Measurements from ENCODE around the gene EIF4G1.

EIF4G1 gene

DNA sequence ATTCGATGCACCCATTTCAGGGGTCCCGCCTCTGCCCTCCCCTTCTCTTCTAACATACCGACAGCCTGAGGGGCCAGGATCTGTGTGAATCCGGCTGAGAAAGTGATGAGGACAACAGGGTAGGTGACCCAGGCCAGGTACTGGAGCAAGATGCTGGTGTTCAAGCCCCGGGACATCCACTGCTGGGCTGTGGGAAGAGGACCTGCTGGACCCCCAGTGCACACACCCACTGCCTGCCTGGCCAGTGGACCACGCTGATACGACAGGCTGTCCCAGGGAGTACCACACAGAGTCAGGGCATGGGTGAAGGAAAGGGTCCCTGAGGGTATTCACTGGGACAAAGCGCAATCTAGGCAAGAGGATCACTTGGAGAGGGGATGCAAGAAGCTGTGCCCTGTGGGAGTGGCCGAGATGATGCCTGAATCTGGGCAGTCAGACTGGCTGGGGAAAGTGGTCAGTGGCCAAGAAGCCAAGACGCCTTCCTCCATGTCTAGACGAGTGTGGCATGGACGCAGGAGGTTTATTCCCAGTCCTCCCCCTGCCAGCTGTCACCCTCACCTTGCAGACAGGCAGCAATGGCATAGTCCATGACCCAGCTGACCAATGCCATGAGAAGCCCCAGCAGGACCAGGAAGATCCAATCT lies 43.8 kb downstream of the EIF4G1 start:
- no peak for TF ChIP-seq YY1 (IDR thresholded peaks at IDR 0.05; ENCODE audit: low read depth)
- TF ChIP-seq RAD21 (IDR thresholded peaks at IDR 0.05; ENCODE audit: low read depth), result no peak
- TF ChIP-seq EGR1 (IDR thresholded peaks at IDR 0.05), result no peak
- TF ChIP-seq NFIC (IDR thresholded peaks at IDR 0.05), result no peak
- TF ChIP-seq CREB1 (IDR thresholded peaks at IDR 0.05; ENCODE audit: low read depth), result no peak

DNA sequence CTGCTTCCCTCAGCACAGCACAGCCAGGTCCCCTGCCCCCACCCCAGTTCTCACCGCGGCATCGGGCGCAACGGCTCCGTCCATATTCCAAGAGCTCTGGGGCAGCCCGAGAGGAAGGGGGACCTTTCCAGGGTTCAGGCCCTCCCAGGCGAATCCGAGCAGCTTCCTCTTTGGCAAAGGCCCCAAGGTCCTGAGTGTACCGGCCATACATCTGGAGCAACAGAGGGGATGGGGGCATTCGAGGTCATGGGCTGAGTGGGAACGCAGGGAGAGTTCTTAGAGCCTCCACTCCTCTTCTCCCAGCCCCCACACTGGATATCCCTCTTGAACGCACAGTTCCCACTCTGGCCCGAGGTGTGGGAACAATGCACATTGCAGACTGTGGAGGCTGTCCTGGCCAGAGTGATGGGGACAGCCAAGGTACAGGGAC lies 44.5 kb downstream of the EIF4G1 start:
- TF ChIP-seq NFIC (IDR thresholded peaks at IDR 0.05) (no peak), TEAD4 (IDR thresholded peaks at IDR 0.05) (no peak), CEBPB (IDR thresholded peaks at IDR 0.05) (no peak), ZBTB7A (IDR thresholded peaks at IDR 0.05; ENCODE audit: low read depth) (no peak), FOXM1 (IDR thresholded peaks at IDR 0.05; ENCODE audit: borderline replicate concordance, low read depth) (no peak), CREB1 (IDR thresholded peaks at IDR 0.05; ENCODE audit: low read depth) (no peak), YY1 (IDR thresholded peaks at IDR 0.05; ENCODE audit: low read depth) (no peak), RAD21 (IDR thresholded peaks at IDR 0.05; ENCODE audit: low read depth) (no peak), EGR1 (IDR thresholded peaks at IDR 0.05) (no peak), TAF1 (IDR thresholded peaks at IDR 0.05; ENCODE audit: low read depth) (no peak), TCF12 (IDR thresholded peaks at IDR 0.05; ENCODE audit: low read depth) (no peak), EP300 (IDR thresholded peaks at IDR 0.05; ENCODE audit: borderline replicate concordance) (no peak)
- TF ChIP-seq, protein P1, sequence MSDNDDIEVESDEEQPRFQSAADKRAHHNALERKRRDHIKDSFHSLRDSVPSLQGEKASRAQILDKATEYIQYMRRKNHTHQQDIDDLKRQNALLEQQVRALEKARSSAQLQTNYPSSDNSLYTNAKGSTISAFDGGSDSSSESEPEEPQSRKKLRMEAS (IDR thresholded peaks at IDR 0.05), result no peak
- TF ChIP-seq, protein P2, sequence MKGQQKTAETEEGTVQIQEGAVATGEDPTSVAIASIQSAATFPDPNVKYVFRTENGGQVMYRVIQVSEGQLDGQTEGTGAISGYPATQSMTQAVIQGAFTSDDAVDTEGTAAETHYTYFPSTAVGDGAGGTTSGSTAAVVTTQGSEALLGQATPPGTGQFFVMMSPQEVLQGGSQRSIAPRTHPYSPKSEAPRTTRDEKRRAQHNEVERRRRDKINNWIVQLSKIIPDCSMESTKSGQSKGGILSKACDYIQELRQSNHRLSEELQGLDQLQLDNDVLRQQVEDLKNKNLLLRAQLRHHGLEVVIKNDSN (IDR thresholded peaks at IDR 0.05), result no peak
- TF ChIP-seq, protein P3, sequence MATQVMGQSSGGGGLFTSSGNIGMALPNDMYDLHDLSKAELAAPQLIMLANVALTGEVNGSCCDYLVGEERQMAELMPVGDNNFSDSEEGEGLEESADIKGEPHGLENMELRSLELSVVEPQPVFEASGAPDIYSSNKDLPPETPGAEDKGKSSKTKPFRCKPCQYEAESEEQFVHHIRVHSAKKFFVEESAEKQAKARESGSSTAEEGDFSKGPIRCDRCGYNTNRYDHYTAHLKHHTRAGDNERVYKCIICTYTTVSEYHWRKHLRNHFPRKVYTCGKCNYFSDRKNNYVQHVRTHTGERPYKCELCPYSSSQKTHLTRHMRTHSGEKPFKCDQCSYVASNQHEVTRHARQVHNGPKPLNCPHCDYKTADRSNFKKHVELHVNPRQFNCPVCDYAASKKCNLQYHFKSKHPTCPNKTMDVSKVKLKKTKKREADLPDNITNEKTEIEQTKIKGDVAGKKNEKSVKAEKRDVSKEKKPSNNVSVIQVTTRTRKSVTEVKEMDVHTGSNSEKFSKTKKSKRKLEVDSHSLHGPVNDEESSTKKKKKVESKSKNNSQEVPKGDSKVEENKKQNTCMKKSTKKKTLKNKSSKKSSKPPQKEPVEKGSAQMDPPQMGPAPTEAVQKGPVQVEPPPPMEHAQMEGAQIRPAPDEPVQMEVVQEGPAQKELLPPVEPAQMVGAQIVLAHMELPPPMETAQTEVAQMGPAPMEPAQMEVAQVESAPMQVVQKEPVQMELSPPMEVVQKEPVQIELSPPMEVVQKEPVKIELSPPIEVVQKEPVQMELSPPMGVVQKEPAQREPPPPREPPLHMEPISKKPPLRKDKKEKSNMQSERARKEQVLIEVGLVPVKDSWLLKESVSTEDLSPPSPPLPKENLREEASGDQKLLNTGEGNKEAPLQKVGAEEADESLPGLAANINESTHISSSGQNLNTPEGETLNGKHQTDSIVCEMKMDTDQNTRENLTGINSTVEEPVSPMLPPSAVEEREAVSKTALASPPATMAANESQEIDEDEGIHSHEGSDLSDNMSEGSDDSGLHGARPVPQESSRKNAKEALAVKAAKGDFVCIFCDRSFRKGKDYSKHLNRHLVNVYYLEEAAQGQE (IDR thresholded peaks at IDR 0.05; ENCODE audit: low read depth), result no peak

DNA sequence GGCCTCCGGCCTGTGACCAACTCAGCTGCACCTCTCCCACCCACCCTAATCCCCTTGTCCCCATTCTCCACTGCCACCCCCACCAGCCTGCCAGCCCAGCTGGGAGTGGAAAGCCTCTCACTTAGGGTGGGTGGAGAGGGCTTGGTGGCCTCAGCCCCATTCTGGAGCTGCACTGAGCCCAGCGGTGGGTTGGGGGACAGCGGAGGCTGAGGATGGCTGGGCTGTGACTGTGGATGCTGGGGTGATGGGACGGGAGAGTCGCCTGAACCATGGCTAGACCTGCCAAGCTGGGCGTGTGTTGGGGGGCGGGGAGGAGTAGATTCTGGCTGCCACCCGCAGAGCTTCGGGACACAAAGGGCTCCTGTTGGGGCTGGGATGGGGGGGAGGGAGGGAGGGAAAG lies 45.2 kb downstream of the EIF4G1 start:
- no peak for TF ChIP-seq CEBPB (IDR thresholded peaks at IDR 0.05)
- TF ChIP-seq RAD21 (IDR thresholded peaks at IDR 0.05; ENCODE audit: low read depth), result no peak
- TF ChIP-seq CREB1 (IDR thresholded peaks at IDR 0.05; ENCODE audit: low read depth), result no peak
- TF ChIP-seq, protein P3 (IDR thresholded peaks at IDR 0.05; ENCODE audit: low read depth), result no peak
- TF ChIP-seq TAF1 (IDR thresholded peaks at IDR 0.05; ENCODE audit: low read depth), result no peak
- TF ChIP-seq TEAD4 (IDR thresholded peaks at IDR 0.05), result no peak

DNA sequence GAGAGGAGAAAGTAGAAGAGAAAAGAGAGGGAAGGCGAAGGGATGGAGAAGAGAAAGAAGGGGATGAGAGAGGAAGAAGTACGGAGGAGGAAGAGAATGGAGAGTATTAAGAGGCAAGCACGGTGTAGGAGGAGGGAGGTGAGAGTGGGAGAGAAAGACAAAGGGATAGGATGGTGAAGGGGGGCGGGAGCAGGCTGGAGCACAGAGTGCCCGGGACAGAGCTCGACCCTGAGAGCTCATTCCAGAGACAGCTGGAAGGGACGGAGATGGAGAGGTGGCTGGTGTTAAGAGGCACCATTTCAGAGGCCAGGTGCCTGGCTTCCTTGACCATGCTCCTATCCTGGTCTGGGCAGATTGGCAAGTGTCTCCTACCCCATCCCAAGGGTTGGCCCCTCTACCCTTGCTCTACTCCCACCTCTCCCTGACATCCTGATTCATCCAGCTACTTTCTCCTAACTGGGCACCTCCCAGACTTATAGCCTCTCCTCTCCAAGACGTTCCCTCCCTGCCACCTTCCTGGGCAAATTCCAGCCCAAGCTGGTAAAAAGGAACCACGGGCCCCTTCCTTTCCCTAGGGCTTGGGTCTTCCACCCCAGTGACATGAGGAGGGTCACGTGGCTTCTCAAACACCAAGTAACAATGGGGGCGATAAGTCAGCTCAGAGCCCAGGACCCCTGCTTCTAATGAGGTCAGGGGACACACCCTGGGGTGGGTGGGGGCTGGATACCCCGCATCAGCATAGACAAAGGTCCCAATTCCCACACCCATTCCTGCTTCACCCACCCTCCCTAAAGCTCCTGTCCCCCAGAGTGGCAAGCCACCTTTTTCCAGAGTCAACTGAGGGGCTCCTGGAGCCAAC lies 45.9 kb downstream of the EIF4G1 start:
- no peak for TF ChIP-seq CREB1 (IDR thresholded peaks at IDR 0.05; ENCODE audit: low read depth)
- no peak for TF ChIP-seq TEAD4 (IDR thresholded peaks at IDR 0.05)
- TF ChIP-seq EGR1 (IDR thresholded peaks at IDR 0.05), result no peak
- TF ChIP-seq YY1 (IDR thresholded peaks at IDR 0.05; ENCODE audit: low read depth), result no peak

DNA sequence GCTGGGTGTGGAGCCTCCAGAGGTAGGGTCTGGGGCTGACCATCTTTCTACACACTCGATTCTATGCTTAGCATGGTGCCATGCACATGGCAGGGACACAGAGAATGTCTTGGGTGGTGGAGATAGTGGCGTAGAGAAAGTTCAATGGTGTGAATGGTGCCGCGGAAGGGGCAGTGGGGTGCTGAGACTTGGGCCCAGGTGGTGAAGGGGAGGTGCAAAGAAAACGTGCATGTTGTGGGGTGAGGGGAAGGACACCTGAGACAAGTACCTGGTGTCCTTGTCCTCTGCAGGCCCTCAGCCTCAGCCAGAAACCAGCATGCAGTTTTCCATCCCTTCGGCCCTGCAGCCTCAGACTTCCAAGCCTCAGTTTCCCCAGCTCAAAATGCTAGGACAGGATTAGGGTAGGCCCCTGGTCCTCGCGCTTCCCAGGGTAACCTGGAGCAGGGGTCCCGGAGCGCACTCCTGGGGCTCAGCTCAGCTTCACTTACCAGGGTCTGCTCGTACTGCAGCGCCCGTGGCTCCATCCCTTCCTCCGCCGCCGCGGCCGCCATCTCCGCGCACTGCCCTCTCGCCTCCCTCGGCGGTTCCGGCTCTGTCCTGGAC lies 46.6 kb downstream of the EIF4G1 start:
- no peak for TF ChIP-seq TAF1 (IDR thresholded peaks at IDR 0.05; ENCODE audit: low read depth)
- TF ChIP-seq ZBTB7A (IDR thresholded peaks at IDR 0.05; ENCODE audit: low read depth), result peak; percentile 19; the same call in 1 of the 2 replicates

DNA sequence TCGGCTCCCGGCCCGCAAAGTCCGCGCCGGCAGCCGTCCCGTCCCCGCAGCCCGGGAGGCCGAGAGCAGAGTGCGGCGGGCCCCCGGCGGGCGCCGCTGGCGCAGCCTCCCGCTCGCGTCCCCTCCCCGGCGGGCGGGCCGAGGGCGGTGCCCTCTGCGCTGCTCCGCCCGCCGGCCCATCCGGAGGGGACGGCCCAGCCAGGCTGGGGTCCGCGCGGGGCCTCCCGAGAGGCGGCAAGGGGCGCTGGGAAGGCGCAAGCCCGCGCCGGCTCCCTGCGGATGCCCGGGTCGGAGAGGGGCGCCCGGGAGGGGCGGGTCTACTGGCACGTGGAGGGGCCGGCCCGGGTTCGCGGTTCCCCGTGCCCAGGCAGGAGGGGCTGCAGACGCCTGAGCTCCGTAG lies 47.1 kb downstream of the EIF4G1 start, which contains the start of the genes CLCN2 and POLR2H:
Gene CLCN2 (minus strand): TSS at position 74 of the 400 bp plus-strand sequence. CDS start 126 bp downstream, outside the sequence.
Gene POLR2H (plus strand): TSS at position 179 of the 400 bp plus-strand sequence. CDS start 1,783 bp downstream, outside the sequence.
- TF ChIP-seq TAF1 (IDR thresholded peaks at IDR 0.05; ENCODE audit: low read depth), result peak; percentile 61; the same call in 1 of the 2 replicates
- TF ChIP-seq, protein P2 (IDR thresholded peaks at IDR 0.05), result peak; percentile 3; the same call in 1 of the 2 replicates
- TF ChIP-seq FOXM1 (IDR thresholded peaks at IDR 0.05; ENCODE audit: borderline replicate concordance, low read depth), result no peak
- TF ChIP-seq CEBPB (IDR thresholded peaks at IDR 0.05), result no peak
- no peak for TF ChIP-seq CREB1 (IDR thresholded peaks at IDR 0.05; ENCODE audit: low read depth)
- TF ChIP-seq NFIC (IDR thresholded peaks at IDR 0.05), result no peak
- TF ChIP-seq, protein P3 (IDR thresholded peaks at IDR 0.05; ENCODE audit: low read depth), result no peak
- no peak; the same call in 1 of the 2 replicates for TF ChIP-seq EP300 (IDR thresholded peaks at IDR 0.05; ENCODE audit: borderline replicate concordance)
- no peak; the same call in 1 of the 2 replicates for TF ChIP-seq TEAD4 (IDR thresholded peaks at IDR 0.05)
- TF ChIP-seq ZBTB7A (IDR thresholded peaks at IDR 0.05; ENCODE audit: low read depth), result peak; percentile 97
- no peak for TF ChIP-seq RAD21 (IDR thresholded peaks at IDR 0.05; ENCODE audit: low read depth)
- no peak; the same call in 1 of the 2 replicates for TF ChIP-seq YY1 (IDR thresholded peaks at IDR 0.05; ENCODE audit: low read depth)
- TF ChIP-seq, protein P1 (IDR thresholded peaks at IDR 0.05), result peak; percentile 64
- peak; percentile 24; the same call in 1 of the 2 replicates for TF ChIP-seq TCF12 (IDR thresholded peaks at IDR 0.05; ENCODE audit: low read depth)
- TF ChIP-seq EGR1 (IDR thresholded peaks at IDR 0.05), result 0 out of 2 replicates have a peak, but pooled peaks have one; percentile 9
